Right renal cortex interstitium (tissue), 3 donors: ENCODE measurements around the gene RYR1. TPM values are rescaled to one million over a fixed set of nuclear protein-coding genes. Genes with fewer than 3 reads are reported as not detected.
"Not testable (repeated sequence)": the region's sequence is repeated elsewhere in the genome, so short reads cannot be mapped to it uniquely, and the experiment has no call there.

Source experiments
- DNase-seq, 3 donors: peaks; one replicate each; pipeline ENCODE4 v3.0.0-alpha.2; 2013; ENCODE audit warnings: low read depth in 3 of 3, low spot score in 2 of 3
- polyA plus RNA-seq, 3 donors: library from polyadenylated mRNA; unstranded; fragments of 120-200 nt; gene quantifications; one replicate each; pipeline ENCODE4 v1.2.1, GENCODE V29; 2013; ENCODE audit not compliant: insufficient read length in 3 of 3

RYR1 gene
- polyA plus RNA-seq, 3 donors, result 4.2 to 5.0 (median 4.6) TPM

DNA sequence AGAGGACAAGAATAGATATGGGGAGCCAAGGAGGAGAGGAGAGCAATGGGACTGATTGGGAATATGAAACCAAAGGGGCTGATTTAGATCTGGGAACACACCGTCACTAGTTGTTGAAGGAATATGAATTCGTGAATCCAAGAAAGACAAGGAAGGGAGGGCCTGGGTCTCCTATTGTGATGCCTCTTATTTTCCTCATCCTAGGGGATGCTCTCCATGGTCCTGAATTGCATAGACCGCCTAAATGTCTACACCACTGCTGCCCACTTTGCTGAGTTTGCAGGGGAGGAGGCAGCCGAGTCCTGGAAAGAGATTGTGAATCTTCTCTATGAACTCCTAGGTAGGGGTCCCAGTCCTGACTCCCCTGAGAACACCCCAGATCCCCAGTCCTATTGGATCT is 21.5 kb downstream of the RYR1 start:
- DNase-seq, result peak in 2 of 3 donors; percentile 42 to 51

DNA sequence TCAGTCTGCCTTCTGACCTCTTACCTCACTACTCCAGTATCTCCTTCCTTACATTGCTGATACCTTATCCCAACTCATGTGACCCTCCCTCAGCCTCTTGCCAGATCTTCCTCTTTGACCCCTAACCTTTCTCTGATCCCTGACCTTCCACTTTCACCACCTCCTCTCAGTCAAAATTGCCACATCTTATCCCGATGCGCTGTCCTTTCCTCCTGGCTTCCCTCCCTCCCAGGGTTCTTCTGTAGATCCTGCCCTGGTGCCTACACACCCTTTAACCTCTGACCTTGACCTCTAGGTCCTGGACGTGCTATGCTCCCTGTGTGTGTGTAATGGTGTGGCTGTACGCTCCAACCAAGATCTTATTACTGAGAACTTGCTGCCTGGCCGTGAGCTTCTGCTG is 23.7 kb downstream of the RYR1 start:
- no peak for DNase-seq

GRCh38 chr19:38457690-38458405 is 24.4 kb downstream of the RYR1 start:
- DNase-seq, result no peak

GRCh38 chr19:38458991-38459390 is 25.5 kb downstream of the RYR1 start:
- no peak for DNase-seq

GRCh38 chr19:38463365-38463764 is 29.9 kb downstream of the RYR1 start:
- DNase-seq, result no peak

GRCh38 chr19:38464421-38465082 is 31.1 kb downstream of the RYR1 start:
- no peak for DNase-seq

GRCh38 chr19:38466050-38466449 is 32.6 kb downstream of the RYR1 start:
- no peak for DNase-seq

- no peak for DNase-seq
Measured at GRCh38 chr19:38467541-38468525, 34.3 kb downstream of the RYR1 start.

- DNase-seq, result no peak
Measured at GRCh38 chr19:38469151-38469550, 35.7 kb downstream of the RYR1 start.

DNA sequence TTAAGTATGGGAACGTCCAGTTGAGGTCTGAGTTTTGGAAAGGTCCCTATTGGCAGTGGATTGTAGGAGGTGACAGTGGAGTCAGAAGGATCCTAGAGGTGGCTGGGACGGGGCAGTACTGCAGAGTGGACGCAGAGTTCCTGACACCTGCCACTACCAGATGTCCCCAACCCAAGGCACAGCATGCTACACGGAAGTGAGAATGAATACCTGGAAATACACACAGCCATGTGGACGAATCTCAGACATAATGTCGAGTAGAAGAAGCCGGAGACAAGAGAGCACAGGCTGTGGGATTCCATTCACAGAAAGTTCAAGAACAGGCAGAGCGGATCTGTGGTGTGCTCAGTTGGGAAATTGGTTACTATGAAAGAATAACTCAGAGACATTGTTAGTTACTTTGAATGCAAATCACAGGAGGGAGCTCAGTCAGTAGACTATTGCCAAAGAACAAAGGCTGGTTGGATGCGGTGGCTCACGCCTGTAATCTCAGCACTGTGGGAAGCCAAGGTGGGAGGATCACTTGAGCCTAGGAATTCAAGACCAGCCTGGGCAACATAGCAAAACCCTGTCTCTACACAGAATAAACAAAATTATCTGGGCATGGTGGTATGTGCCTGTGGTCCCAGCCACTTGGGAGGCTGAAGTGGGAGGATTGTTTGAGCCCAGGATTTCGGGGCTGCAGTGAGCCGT is 37.4 kb downstream of the RYR1 start:
- DNase-seq, result no peak

GRCh38 chr19:38472725-38473124 is 39.2 kb downstream of the RYR1 start:
- not testable (repeated sequence) for DNase-seq

DNA sequence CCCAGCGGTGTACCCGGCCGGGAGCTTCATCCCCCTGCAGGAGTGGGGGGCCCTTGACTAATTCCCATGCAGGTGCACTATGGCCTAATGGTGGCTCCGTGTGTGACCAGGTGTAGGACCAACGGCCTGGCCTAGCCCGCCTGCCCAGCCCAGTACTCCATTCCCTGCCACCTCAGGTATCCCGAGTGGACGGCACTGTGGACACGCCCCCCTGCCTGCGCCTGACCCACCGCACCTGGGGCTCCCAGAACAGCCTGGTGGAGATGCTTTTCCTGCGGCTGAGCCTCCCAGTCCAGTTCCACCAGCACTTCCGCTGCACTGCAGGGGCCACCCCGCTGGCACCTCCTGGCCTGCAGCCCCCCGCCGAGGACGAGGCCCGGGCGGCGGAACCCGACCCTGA is 39.7 kb downstream of the RYR1 start:
- no peak for DNase-seq

DNA sequence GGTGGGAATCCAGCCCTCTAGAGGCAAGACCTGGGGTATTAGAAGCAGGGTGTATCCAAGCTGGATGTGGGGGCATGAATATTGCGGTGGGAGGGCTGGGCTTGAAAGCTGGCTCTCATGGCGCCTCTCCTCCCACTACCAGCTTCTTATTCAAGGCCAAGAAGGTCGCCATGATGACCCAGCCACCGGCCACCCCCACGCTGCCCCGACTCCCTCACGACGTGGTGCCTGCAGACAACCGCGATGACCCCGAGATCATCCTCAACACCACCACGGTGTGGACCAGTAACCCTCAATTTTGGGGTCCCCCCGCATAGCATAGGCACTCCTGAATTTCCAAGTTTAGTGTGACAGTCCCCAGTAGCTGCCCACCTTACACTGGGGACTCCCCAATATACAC is 41.7 kb downstream of the RYR1 start:
- DNase-seq, result no peak

DNA sequence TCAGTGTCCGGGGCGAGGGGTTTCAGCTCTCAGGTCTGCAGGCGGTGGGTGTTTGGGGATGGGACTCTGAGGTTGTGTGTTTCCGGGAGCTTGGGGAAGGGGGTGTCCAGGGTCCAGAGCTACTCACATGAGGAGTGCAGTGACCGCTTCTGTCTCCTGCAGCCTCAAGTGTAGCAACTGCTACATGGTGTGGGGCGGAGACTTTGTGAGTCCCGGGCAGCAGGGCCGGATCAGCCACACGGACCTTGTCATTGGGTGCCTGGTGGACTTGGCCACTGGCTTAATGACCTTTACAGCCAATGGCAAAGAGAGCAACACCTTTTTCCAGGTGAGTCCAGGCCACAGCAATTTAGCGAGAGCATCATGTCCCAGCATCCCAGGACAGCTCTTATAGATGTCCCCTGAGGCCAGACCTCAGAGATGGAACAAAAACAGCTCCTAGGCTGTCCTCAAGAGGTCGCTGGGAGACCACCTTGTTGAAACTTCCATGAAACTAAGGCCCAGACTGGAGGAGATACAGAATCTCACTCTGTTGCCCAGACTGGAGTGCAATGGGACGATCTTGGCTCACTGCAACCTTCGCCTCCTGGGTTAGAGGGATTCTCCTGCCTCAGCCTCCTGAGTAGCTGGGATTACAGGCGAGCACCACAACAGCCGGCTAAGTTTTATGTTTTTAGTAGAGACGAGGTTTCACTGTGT is 44.9 kb downstream of the RYR1 start:
- DNase-seq, result no peak

DNA sequence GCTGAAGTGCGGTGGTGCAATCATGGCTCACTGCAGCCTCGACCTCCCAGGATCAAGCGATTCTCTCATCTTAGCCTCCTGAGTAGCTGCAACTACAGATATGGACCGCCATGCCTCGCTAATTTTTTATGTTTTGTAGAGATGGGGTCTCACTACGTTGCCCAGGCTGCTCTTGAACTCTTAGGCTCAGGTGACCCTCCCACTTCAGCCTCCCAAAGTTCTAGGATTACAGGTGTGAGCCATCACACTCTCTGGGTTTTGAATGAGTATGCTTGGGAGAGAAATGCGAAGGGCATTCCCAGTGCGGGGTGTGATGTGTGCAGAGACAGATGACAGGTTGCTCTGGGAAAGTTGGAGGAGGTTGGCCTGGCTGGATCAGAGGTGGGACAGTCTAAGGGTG is 49.0 kb downstream of the RYR1 start:
- DNase-seq, result no peak

- DNase-seq, result no peak
Measured at GRCh38 chr19:38483016-38483630, 49.6 kb downstream of the RYR1 start.

DNA sequence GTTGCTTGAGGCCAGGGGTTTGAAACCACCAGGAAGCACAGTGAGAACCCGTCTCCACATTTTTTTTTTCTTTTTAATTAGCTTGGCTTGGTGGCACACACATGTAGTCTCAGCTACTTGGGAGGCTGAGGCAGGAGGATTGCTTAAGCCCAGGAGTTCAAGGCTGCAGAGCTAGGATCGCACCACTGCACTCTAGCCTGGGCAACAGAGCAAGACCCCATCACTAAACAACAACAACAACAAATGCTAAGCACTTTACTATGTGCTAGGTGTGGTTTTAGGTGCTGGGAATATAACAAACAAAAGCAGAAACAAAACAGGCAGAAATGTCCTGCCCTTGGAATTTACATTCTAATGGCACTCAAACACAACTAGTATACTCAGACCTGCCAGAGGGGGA is 51.3 kb downstream of the RYR1 start:
- DNase-seq, result no peak

GRCh38 chr19:38485541-38486285 is 52.2 kb downstream of the RYR1 start:
- no peak for DNase-seq

- DNase-seq, result no peak
Measured at GRCh38 chr19:38486731-38487336, 53.3 kb downstream of the RYR1 start.
